Stimulated activated naive CD8-positive, alpha-beta T cell treated with anti-CD3 and anti-CD28 coated beads, Interleukin-15, amount 100 ng/mL, for 72 hours (primary cell): ENCODE results near the gene HEXIM1.

Experiments
- ATAC-seq: fragments of 150-1000 bp; cut with Tn5 transposase; 2 replicates; pipeline ENCODE4 v1.10.0; 2021; ENCODE audit warnings: mild to moderate bottlenecking, moderate library complexity
- DNase-seq, 2 donors: peaks; one replicate each; pipeline ENCODE4 v3.0.0; 2021 to 2022
- H3K27ac Mint-ChIP-seq, 2 donors: one replicate each; pipeline ENCODE4 v1.8.0; 2022; ENCODE audit warnings: mild to moderate bottlenecking in 2 of 2, mixed read lengths in 2 of 2, moderate library complexity in 2 of 2
- H3K27me3 Mint-ChIP-seq: one replicate; pipeline ENCODE4 v1.8.0; 2022; ENCODE audit warnings: mixed read lengths
- H3K4me1 Mint-ChIP-seq: one replicate; pipeline ENCODE4 v1.8.0; 2022; ENCODE audit warnings: mild to moderate bottlenecking, mixed read lengths
- H3K4me3 Mint-ChIP-seq, 2 donors: one replicate each; pipeline ENCODE4 v1.8.0; 2022; ENCODE audit warnings: mild to moderate bottlenecking in 2 of 2, mixed read lengths in 2 of 2, moderate library complexity in 1 of 2
- H3K9me3 Mint-ChIP-seq, 2 donors: one replicate each; pipeline ENCODE4 v1.8.0; 2022; ENCODE audit warnings: mixed read lengths in 2 of 2

HEXIM1 gene, protein sequence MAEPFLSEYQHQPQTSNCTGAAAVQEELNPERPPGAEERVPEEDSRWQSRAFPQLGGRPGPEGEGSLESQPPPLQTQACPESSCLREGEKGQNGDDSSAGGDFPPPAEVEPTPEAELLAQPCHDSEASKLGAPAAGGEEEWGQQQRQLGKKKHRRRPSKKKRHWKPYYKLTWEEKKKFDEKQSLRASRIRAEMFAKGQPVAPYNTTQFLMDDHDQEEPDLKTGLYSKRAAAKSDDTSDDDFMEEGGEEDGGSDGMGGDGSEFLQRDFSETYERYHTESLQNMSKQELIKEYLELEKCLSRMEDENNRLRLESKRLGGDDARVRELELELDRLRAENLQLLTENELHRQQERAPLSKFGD

GRCh38 chr17:45148183-45149036, at the start of gene HEXIM1:
Gene HEXIM1, plus strand, starts transcription at chr17:45148475. Its CDS starts 716 bp downstream, at chr17:45149191.
- Mint-ChIP-seq H3K9me3 (no peaks in the 10 kb centered on the region), H3K27me3 (no peaks in the 10 kb centered on the region), H3K27ac (peak within 1 kb of the TSS; percentile 99 to 100), H3K4me3 (peak within 1 kb of the TSS; percentile 90 to 94), H3K4me1 (peaks cover 60% of the 10 kb centered on the region)
- DNase-seq (peak; percentile 99 to 100), ATAC-seq (peak; percentile 82)

- Mint-ChIP-seq H3K9me3 (no peaks in the 10 kb centered on the region), H3K27ac (peak overlapping the region in 1 of 2 donors; percentile 71), H3K27me3 (no peaks in the 10 kb centered on the region), H3K4me1 (peaks cover 7% of the 10 kb centered on the region), H3K4me3 (no peak overlapping the region)
- peak; percentile 66 to 71 for DNase-seq
- ATAC-seq = peak; percentile 93
These were observed 49.2 kb upstream of the HEXIM1 start for GRCh38 chr17:45098869-45099616.

DNA sequence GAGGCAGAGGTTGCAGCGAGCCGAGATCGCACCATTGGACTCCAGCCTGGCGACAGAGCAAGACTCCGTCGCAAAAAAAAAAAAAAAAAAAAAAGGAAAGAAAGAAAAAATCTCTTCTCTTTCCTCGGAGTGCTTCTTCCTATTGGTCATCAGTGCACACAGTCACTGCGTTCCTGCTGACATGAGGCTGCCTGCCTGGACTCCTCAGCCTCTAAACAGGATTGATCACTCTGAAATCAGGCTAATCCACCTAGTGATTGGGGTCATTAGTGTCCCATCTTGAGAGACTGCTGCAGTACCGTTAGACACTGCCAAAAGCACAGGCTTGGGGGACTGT, 46.8 kb upstream of the HEXIM1 start:
- no peak for DNase-seq
- H3K27ac Mint-ChIP-seq = no peak overlapping the region
- ATAC-seq = no peak

DNA sequence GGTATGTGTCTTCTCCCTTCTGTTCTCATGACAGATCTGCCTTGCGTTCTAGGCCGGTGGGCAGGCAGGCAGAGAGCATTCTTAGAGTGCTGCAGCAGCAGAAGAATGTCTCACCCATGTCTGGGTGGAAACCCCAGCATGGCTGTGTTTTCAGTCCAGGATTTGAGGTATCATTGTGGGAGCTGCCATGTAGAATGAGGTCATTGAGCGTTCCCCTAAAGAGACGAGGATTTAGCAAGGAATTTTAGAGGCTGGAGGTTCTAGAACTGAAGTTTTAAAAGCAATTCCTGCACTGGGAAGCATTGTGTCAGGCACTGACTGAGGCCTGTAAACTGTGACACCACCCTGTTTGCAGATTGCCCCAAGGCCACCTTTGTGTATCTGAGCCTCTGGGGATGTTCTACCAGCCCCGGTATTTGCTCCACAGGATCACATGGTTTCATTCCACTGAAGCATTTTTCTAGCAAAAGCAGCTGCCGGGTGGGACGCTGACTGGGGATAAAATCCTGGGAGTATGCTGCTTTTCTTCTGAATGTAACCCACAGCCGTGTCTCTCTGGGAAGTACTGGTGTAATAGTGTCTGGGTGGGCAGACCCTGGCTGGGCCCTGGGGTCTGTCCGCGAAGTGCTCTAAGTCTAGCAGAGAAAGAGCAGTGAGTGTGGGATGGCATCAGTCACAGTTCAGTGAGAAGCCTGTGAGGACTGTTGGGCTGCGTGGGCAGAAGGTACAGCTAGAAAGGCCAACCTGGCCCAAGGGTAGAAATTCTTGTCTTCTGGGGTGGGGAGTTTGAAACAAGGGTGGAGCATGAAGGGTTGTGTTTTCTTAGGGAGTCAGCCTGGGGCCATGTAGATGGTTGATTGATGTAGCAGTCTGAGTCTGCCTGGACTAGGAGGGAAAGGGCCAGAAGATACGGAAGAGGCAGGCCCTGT, 46.1 kb upstream of the HEXIM1 start:
- no peak for DNase-seq
- H3K27me3 Mint-ChIP-seq = no peaks in the 10 kb centered on the region
- H3K4me1 Mint-ChIP-seq = peaks cover 7% of the 10 kb centered on the region
- no peak for ATAC-seq
- H3K4me3 Mint-ChIP-seq = no peak overlapping the region
- no peaks in the 10 kb centered on the region for H3K9me3 Mint-ChIP-seq
- no peak overlapping the region for H3K27ac Mint-ChIP-seq

More for the DNA sequence above, 46.8 kb upstream of the HEXIM1 start:
- Mint-ChIP-seq H3K27me3 (no peaks in the 10 kb centered on the region), H3K4me1 (peaks cover 7% of the 10 kb centered on the region), H3K9me3 (no peaks in the 10 kb centered on the region), H3K4me3 (no peak overlapping the region)

DNA sequence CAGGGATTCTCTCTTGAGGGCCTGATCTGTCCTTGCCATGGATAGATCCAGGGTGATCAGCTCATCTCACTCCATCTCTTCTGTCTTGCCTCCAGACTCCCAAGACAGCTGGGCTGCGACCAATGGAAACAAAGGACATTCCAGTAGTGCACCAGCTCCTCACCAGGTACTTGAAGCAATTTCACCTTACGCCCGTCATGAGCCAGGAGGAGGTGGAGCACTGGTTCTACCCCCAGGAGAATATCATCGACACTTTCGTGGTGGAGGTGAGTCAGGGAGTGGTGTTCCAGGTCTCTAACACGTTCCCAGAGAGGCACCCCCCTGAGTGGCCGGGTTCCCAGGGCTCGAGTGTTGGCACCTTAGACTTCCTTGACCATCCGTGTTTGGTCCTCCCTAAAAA, 45.4 kb upstream of the HEXIM1 start:
- no peaks in the 10 kb centered on the region for H3K27me3 Mint-ChIP-seq
- H3K4me1 Mint-ChIP-seq = peaks cover 5% of the 10 kb centered on the region
- ATAC-seq (no peak), DNase-seq (no peak)
- no peak overlapping the region for H3K27ac Mint-ChIP-seq
- H3K9me3 Mint-ChIP-seq = no peaks in the 10 kb centered on the region
- H3K4me3 Mint-ChIP-seq = no peak overlapping the region

GRCh38 chr17:45103269-45103795, 44.9 kb upstream of the HEXIM1 start:
- no peak for DNase-seq
- Mint-ChIP-seq H3K4me3 (no peak overlapping the region), H3K4me1 (peaks cover under 1% of the 10 kb centered on the region), H3K27ac (no peak overlapping the region), H3K27me3 (no peaks in the 10 kb centered on the region), H3K9me3 (no peaks in the 10 kb centered on the region)
- ATAC-seq = no peak

GRCh38 chr17:45104029-45104428, 44.2 kb upstream of the HEXIM1 start:
- no peaks in the 10 kb centered on the region for H3K4me1 Mint-ChIP-seq
- DNase-seq (no peak), ATAC-seq (no peak)
- H3K27ac Mint-ChIP-seq = peak overlapping the region in 1 of 2 donors; percentile 34
- H3K27me3 Mint-ChIP-seq = no peaks in the 10 kb centered on the region
- H3K4me3 Mint-ChIP-seq = no peak overlapping the region
- H3K9me3 Mint-ChIP-seq = no peaks in the 10 kb centered on the region

- Mint-ChIP-seq H3K27me3 (no peaks in the 10 kb centered on the region), H3K9me3 (no peaks in the 10 kb centered on the region), H3K4me1 (no peaks in the 10 kb centered on the region), H3K4me3 (no peak overlapping the region), H3K27ac (peak overlapping the region in 1 of 2 donors; percentile 34)
- DNase-seq = no peak
- ATAC-seq = no peak
These were observed 43.8 kb upstream of the HEXIM1 start for GRCh38 chr17:45104497-45104896.

- Mint-ChIP-seq H3K9me3 (no peaks in the 10 kb centered on the region), H3K27me3 (no peaks in the 10 kb centered on the region), H3K27ac (no peak overlapping the region), H3K4me1 (no peaks in the 10 kb centered on the region), H3K4me3 (no peak overlapping the region)
- DNase-seq = no peak
- no peak for ATAC-seq
These were observed 43.2 kb upstream of the HEXIM1 start for GRCh38 chr17:45104907-45105624.

DNA sequence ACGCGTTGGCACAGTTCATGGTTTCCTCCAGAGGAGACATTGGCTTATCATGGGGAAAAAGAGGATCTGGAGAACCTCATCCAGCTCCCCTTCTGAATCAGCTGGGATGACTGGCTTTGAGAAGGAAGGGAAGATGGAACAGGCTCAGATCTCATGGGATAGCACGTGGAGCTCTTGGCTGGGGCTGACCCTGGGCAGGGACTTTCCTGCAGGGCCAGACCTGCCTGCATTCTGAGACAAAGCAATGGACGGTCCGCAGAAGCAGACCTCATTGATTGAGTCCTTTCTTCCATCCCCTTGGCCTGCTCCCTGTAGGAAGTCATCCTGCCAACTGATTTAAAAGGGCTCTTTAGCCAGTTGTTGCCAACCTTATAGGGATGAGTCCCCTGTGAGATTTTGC, 42.2 kb upstream of the HEXIM1 start:
- Mint-ChIP-seq H3K4me3 (no peak overlapping the region), H3K27me3 (no peaks in the 10 kb centered on the region), H3K4me1 (no peaks in the 10 kb centered on the region), H3K27ac (peak overlapping the region in 1 of 2 donors; percentile 90), H3K9me3 (no peaks in the 10 kb centered on the region)
- DNase-seq (no peak), ATAC-seq (no peak)

DNA sequence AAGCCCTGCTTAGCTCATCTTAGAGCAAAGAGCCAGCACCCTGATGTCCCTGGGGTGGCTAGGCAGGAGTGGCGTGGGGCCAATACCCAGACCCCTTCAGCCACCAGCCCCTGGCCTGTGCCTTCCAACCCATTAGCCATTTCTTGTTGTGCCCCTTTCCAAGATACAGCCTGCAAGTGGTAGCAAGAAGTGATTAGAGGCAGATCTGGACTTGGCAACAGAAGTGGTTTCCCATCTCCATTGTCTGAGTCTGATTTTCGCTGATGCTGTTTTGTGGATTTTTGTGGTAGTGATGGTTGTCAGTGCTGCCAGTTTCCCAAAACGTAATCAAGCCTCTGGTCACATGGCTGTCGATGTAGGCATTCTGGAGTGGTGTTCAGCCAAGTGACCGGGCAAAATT, 41.7 kb upstream of the HEXIM1 start:
- no peaks in the 10 kb centered on the region for H3K4me1 Mint-ChIP-seq
- H3K4me3 Mint-ChIP-seq = no peak overlapping the region
- no peaks in the 10 kb centered on the region for H3K27me3 Mint-ChIP-seq
- ATAC-seq = no peak
- no peaks in the 10 kb centered on the region for H3K9me3 Mint-ChIP-seq
- H3K27ac Mint-ChIP-seq = peak overlapping the region in 1 of 2 donors; percentile 90
- no peak for DNase-seq

GRCh38 chr17:45107293-45108010, 40.8 kb upstream of the HEXIM1 start:
- Mint-ChIP-seq H3K27me3 (no peaks in the 10 kb centered on the region), H3K4me3 (no peak overlapping the region), H3K9me3 (no peaks in the 10 kb centered on the region), H3K27ac (no peak overlapping the region), H3K4me1 (no peaks in the 10 kb centered on the region)
- DNase-seq (no peak), ATAC-seq (no peak)

GRCh38 chr17:45108051-45108450, 40.2 kb upstream of the HEXIM1 start:
- H3K9me3 Mint-ChIP-seq = no peaks in the 10 kb centered on the region
- H3K4me1 Mint-ChIP-seq = no peaks in the 10 kb centered on the region
- H3K4me3 Mint-ChIP-seq = no peak overlapping the region
- ATAC-seq (no peak), DNase-seq (no peak)
- H3K27me3 Mint-ChIP-seq = no peaks in the 10 kb centered on the region
- H3K27ac Mint-ChIP-seq = peak overlapping the region in 1 of 2 donors; percentile 90
